Retina (tissue), 1 donor: ENCODE measurements around the gene TSTD2.
"Not testable (repeated sequence)": the region's sequence is repeated elsewhere in the genome, so short reads cannot be mapped to it uniquely, and the experiment has no call there.

ENCODE experiments used
- DNase-seq: peaks from one replicate; pipeline ENCODE4 v3.0.0-alpha.2; 2016

TSTD2 gene

DNA sequence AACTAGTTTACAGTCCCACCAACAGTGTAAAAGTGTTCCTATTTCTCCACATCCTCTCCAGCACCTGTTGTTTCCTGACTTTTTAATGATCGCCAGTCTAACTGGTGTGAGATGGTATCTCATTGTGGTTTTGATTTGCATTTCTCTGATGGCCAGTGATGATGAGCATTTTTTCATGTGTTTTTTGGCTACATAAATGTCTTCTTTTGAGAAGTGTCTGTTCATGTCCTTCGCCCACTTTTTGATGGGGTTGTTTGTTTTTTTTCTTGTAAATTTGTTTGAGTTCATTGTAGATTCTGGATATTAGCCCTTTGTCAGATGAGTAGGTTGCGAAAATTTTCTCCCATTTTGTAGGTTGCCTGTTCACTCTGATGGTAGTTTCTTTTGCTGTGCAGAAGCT lies 51.6 kb downstream of the TSTD2 start:
- DNase-seq = not testable (repeated sequence)

DNA sequence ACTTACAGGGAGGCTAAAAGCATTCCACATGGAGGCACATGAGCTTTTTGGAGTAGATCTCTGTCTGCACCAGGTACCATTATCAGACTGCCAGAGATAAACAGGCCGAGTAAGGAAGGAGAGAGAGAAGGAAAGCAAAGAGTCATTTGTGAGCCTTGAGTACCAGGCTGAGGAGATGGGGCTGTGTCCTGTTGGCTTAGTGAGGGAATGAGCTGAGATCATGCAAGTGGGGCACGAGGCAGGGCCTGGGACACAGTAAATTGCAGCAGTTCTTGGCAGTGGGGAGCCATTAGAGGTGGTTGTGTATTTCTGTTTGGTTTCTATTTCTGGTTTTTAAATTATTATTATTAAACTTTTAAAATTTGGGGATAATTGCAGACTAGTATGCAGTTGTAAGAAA lies 53.3 kb downstream of the TSTD2 start:
- no peak for DNase-seq

DNA sequence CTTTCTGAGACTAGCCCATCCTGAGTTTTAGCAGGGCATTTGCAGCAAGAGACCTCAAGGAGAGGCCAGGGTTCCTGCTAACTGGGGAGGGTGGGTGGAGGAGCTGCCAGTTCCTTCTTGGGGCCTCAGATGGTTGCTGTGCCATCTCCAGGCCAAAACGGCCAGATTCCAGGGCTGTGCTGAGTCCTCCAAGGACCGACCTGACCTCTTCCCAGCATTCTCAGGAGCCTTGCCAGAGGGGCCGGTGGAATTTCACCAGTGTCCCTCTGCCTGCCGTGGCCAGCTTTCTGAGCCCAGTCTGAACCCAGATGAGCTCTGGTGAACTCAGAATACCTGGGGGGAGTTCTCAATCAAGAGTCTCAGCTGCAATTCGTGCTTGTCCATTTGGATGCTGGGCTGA lies 54.3 kb downstream of the TSTD2 start:
- DNase-seq = no peak

DNA sequence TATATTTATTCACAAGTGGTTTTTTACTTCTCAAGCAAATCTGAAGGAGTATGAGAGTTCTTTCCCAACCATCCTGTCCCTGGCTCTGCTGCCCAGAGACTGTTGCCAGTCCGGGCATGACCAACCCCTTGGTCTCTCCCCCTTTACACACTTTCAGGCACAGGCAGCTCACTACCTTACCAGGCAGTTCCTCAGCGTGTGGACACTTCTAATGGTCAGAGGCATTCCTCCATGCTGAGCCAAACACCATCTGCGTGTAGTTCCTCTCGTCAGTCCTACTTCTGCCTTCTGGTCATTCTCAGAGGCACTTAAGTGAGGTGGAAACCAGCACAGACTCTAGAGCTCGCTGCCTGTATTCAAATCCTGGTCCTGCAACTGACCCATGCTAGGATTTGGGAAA lies 56.1 kb downstream of the TSTD2 start:
- DNase-seq = no peak

DNA sequence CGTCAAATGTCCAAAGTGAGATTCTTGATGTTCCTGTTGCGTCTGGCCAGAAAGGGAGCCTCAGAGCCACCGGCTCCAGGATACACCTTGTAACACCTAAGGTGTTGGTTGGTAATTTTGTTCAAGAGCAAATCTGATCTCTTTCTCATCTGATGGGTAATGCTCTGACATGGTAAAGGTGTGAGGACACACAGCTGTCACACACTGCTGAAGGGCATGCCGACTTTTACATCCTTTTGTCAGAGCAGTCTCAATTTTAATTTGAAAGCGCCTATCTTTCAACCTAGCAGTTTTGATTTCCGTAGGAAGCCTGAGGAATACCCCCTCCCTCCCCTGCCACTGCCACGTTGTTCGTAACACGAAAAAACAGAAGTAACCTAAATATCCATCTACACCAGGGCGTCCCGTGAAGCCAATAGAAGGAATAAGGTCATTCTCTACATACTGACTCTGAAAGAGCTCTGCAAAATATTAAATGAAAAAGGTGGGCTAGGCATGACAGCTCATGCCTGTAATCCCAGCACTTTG lies 57.4 kb downstream of the TSTD2 start:
- no peak for DNase-seq

DNA sequence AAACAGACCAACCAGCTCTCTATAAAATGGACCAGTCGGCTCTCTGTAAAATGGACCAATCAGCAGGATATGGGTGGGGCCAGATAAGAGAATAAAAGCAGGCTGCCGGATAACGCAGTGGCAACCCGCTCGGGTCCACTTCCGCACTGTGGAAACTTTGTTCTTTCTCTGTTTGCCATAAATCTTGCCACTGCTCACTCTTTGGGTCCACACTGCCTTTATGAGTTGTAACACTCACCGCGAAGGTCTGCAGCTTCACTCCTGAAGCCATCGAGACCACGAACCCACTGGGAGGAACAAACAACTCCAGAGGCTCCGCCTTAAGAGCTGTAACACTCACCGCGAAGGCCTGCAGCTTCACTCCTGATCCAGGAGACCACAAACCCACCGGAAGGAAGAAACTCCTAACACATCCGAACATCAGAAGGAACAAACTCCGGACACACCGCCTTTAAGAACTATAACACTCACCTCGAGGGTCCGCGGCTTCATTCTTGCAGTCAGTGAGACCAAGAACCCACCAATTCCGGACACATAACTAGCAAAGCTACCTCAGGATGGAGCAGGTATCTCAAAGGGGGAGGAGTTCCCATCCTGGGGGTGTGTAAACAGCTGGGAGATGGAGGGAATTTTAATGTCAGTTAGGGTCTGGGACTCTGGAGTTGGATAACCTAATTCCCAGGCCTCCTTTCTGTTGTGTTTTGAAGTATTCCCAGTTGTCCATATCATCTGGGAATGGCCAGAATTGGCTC lies 58.1 kb downstream of the TSTD2 start:
- not testable (repeated sequence) for DNase-seq

DNA sequence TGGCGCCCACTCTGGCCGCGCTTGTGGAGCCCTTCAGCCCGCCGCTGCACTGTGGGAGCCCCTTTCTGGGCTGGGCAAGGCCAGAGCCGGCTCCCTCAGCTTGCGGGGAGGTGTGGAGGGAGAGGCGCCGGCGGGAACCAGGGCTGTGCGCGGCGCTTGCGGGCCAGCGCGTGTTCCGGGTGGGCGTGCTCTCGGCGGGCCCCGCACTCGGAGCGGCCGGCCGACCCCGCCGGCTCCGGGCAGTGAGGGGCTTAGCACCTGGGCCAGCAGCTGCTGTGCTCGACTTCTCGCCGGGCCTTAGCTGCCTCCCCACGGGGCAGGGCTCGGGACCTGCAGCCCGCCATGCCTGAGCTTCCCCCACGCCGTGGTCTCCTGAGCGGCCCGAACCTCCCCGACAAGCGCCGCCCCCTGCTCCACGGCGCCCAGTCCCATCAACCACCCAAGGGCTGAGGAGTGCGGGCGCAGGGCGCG lies 59.0 kb downstream of the TSTD2 start:
- DNase-seq = not testable (repeated sequence)

DNA sequence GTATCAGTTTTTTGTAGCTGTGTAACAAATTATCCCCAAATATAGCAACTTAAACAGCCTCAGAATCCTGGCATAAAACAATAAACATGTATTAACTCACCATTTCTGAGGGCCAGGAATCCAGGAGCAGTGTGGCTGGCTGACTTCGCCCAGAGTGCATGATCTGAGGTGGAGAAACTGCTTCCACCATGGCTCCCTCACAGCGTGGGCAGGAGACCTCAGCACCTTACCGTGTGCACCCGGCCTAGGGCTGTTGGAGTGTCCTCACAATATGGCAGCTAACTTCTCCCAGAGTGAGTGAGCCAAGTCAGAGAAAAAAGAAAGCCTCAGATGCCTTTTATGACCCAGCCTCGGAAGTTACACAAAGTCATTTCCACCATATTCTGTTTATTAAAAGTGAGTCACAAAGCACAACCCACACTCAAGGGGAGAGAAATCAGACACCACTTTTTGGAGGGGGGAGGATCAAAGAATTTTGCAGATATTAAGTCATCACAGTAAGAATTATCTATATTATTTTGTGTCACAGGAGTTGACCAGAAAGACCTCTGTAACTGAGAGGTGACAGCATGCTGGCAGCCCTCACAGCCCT lies 59.6 kb downstream of the TSTD2 start:
- DNase-seq = no peak

DNA sequence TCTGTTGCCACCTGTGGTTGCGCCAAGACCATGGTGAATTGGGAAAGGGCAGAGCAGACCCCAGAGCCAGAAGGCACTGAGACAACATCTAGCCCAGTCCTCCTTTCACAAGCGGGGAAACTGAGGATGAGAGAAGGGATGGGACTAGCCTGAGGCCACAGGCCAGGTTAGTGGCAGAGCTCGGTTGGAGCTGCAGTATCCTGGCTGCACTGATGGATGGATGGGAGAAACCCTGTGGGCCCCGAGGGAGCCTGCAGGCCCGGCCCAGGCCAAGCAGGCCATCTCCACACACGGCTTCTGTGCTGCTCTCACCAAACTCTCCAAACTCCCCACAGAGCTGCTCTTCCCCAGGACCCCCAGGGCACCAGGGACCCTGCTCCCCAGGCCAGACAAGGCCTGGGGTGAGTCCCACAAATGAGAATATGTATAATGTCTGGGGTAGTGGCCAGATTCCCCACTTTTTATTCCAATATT lies 60.2 kb downstream of the TSTD2 start:
- DNase-seq = no peak

DNA sequence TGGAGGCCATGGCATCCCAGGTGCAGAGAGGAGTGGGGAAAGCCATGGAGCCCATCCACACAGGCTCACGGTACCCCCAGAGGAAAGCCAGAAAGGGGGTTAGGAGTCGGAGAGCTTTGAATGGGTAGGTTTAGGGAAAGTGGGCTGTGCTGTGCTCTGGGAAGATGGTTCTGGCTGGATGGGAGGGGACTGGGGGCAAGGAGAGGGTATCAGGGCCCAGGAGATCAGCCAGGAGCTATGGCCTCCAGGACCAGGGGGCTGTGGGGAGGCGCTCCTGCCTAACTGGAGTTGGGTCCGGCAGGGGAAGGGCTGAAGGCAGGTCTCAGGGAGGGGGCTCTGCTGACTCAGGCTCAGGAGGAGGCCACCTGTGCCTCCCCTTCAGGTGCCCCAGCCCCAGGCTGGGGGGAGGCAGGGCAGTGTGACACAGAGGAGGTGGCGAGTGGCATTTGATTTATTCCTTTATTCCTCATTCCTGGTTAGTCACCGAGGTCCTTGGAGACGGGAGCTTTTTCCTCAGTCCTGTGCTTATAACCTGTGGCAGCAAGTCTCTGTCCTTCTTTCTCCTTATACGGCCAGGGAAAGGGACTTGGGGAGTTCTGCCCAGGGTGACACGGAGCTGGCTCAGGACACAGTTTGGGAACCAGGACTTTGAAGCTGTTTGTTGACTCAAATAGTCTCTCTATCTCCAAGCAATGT lies 60.8 kb downstream of the TSTD2 start:
- no peak for DNase-seq

DNA sequence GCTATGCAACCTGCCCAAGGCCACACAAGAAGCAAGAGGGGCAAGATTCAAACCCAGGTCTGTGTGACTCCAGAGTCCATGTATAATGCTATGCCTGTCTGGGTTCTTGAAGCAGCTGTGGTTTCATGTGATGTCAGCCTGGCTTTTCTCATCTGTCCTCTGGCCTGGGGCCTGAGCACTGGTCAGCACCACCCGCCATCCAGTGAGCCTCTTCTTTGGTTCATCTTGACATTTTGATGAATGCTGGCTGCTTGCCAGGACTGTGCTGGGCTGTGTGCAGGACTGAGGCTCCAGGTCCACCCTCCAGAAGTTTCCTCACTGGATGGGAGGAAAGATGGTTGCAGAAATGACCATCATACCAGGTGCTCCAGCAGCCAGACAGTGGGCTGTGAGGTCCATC lies 61.5 kb downstream of the TSTD2 start:
- DNase-seq = no peak

DNA sequence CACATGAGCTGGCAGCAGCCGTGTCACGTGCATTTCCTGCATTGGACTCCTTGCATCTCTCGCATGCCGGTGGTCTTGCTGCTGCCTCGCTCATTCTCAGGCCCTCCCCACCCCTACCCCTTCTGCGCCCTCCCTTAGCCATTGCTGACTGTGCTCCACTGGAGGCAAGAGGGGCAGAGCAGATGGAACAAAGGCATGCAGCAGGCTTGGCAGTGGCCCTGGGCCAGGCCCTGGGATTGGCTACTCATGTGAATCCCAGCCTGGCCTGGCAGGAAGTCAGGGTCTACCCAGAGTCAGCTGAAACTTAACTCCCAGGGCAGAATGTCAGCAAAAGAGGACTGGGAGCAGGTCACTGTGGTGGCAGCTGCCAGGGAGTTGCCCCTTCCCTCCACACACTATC lies 62.3 kb downstream of the TSTD2 start:
- no peak for DNase-seq

DNA sequence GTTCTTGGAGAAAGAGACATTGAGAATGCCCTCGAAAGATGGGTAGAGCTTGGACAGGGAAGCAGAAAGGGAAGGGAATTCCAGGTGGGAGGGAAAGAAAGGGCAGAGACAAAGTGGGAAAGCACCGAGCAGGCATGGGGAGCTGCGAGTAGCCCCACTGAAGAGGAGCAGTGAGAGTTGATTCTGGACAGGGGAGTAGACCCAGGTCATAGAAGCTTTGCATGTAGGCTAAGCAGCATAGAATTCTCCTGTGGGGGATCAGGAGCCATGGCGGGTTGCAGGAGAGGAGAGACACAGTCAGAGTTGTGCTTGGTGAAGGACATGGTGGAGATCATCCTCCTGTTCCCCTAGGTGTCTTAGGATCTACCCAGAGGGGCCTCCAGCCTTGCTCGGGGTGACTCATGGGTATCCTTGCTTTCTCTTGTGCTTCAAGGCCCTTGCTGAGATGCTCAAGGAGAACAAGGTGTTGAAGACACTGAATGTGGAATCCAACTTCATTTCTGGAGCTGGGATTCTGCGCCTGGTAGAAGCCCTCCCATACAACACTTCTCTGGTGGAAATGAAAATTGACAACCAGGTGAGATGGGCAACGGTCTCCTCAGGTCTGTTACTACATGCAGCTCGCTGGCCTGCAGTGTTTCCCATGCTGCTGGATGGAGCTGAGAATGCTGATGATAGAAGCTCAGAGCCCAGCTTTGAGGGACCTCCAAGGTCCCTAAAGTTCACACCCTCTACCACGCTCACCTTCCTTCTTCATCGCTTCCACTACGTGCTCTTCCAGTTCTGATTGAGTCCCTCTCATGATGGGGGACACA lies 64.5 kb downstream of the TSTD2 start:
- no peak for DNase-seq

DNA sequence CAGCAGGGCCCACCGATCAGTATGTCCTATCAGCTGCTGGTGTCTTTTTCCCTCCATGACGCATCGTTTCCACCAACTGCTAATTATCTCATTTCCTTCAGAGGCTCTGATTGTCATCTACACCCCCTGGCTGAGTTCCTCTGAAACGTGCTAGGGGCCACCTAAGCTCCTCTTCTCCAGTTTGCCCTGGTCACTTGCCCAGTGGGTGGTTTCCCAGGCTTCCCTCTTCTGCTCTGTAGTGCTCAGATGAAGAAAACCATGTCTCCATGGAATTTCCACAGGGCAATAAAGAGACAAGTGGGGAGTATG lies 65.3 kb downstream of the TSTD2 start:
- DNase-seq = no peak

DNA sequence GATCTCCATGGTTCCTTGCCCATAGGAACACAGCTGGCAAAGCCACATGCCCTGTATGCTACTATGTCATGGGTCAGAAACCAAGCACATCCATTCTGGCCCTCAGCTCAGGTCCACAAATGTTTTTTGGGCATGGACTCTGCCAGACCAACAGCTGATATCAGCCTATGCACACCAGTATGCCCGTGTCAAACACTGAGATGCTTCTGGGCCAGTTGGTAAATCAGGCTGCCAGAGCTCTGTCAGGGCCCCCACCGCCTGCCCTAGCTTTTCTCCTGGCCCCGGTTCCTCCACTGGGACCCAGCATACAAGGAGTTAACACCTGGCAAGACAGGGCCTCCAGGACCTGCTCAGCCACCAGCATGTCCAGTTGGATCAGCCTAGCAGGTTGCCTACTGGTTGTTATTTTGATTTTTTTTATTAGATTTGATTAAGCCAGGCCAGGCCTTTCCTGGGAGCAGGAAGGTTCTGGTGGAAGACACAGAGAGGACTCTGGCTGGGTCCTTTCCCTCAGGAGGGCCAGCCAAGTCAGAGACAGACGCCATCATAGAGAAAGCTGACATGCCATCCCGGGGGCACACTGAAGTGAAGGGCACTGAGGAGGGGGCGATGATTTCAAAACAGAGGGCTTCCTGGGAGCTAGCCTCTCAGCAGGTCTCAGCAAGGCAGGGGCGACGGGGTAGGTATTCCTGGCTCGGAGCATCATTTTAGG lies 65.8 kb downstream of the TSTD2 start:
- no peak for DNase-seq

DNA sequence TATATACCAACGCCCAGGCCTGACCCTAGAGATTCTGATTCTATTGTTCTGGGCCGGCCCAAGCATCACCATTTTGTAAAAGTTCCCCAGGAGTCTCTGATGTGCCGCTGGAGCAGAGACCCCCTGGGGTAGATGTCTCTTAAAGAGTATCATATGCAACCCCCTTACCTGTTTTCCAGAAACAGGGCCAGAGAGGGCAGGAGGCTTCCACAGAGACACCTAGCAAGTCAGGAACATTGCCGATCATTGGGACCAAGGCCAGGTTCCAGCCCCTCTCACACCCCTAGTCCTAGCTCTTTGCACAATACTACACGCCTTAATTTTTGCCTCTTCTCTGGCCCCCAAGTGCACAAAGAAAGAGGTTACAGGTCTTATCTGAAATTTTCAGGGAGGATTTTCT lies 67.9 kb downstream of the TSTD2 start:
- no peak for DNase-seq

DNA sequence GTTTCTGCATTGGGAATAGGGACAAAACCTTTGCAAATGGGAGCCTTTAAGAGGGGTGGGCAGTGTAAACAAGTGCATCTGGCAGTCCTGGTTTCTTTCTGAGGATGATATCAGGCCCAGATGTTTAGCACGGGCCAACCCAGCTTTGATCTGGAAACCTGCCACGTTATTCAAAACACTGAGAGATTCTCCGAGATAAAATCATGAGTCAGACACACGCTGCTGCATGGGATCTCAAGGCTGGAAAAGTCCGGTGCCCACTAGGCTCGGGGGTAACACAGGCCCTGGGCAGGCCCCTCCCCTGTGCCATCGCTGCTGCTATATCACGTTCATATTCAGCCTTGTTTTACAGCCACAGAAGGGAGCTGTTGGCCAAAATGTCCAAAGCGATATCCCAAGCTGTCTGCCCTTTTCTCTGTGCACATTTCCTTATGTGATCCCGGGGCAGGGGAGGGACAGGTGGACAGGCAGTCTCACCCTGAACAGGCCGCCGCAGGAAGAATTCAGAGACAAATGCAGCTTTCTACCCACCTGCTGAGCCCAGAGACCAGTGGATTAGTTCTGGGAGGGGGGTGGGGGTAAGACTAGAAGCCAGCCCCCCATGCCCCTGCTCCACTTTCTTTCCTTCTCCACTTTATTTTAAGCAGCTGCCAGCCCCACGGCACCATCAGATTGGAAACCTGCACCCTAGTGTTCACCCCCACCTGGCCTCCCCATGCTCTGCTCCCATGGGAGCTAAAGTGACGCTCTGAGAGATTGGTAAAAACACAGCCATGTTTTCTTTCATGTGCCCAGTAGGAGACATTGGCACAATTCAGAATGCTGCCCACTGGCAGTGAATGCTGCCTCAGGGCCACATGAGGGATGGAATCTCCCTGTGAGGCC lies 68.6 kb downstream of the TSTD2 start:
- DNase-seq = no peak

DNA sequence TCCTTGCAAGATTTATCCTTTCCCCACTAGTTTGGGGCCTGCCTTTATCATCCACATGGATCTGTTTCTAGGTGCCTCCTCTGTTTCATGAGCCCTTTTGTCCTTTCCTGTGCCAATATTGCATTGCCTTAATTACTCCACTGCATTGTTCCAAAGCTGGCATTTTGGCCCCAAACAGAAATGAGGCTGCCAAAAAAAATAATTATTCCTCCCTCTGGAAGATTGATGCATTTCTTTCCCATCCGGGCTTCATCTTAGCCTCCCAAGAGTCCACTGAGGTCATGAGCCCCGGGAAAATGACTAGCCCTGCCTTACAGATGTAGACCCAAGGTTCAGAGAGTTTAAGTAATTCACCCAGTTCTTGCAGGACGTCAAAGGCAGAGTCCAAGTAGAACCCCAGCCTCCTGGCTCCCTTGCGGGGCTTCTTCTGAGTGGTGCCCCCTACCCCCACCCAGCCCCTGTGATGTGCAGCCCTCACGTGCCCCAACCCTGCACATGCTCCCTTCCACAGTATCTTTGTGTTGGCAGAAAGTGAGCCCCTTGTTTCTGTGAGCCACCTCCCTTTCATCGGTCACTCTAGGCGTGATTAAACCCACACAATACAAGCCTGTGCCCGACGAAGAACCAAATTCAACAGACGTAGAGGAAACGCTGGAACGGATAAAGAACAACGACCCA lies 69.6 kb downstream of the TSTD2 start:
- DNase-seq = no peak

DNA sequence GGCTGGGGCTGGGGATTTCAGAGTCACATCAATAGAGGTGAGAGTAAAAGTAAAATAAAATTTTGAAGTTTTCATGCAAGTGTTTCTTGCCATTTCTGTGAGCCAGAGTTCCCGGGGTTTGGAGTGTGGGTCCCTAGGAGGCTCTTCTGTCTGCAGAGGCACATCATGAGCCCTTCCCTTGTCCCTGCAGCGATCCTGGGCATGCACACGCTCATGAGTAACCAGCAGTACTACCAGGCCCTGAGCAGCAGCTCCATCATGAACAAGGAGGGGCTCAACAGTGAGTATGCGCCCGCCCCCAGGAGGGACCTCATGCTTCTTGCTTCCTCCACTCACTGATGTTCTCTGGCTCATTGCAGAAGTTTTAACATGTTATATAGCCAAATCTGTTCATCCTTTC lies 70.6 kb downstream of the TSTD2 start:
- no peak for DNase-seq

DNA sequence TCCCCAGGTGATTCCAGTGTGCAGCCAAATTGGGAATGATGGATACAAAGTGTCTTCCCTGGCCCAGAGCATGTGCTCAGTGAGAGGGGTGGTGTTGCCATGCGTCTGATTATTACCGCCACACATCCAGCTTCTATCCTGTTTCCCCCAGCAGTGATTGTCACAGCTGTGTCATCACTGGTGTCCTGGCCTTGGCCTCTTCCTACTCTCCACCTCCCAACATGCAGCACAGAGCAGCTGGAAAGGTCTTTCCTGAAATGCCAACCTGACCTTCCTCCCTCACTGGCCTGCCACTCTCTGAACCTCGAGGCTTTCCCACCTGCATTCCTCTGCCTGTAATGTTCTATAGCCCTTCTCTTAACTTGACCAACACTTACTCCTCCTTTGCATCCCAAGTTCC lies 71.7 kb downstream of the TSTD2 start:
- no peak for DNase-seq

DNA sequence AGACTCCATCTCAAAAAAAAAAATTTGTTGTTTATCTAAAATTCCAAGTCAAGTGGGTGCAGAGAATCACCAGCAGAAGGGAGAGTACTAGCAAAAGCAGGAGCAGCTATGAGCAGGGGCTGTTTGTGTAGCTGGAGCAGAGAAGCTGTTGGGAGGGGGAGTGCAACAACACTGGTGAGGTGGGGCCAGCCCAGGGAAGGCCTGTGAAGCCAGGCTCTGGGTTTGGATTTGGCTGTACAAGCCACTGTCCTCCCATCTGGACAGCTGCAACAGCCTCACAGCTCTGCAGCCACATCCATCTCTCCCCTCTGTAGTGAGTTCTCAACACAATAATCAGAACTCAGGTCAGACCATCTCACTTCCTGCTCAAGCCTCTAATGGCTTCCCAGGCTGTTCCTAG lies 72.3 kb downstream of the TSTD2 start:
- DNase-seq = no peak
